Uterus (tissue), 4 donors: ENCODE measurements around the gene PCSK2. TPM values are rescaled to one million over a fixed set of nuclear protein-coding genes. Genes with fewer than 3 reads are reported as not detected.

Experiments used
- DNase-seq, 2 donors: peaks; one replicate each; pipeline ENCODE4 v3.0.0-alpha.2; 2019 to 2020
- H3K27ac ChIP-seq, 2 donors: fragments of 200-600 bp; sonication (generic); 1 replicate in 1 of 2; 2 replicates in 1 of 2; pipeline ENCODE4 v1.5.1; 2016 to 2018
- H3K27me3 ChIP-seq, 2 donors: fragments of 200-600 bp; sonication (generic); one replicate each; pipeline ENCODE4 v1.5.1; 2018 to 2019; ENCODE audit warnings: control low read depth in 1 of 2
- H3K36me3 ChIP-seq, 2 donors: fragments of 200-600 bp; sonication (generic); one replicate each; pipeline ENCODE4 v1.5.1; 2019; ENCODE audit warnings: control low read depth in 1 of 2
- H3K4me1 ChIP-seq, 2 donors: fragments of 200-600 bp; sonication (generic); one replicate each; pipeline ENCODE4 v1.5.1; 2018 to 2019; ENCODE audit warnings: control low read depth in 1 of 2
- H3K4me3 ChIP-seq, 2 donors: fragments of 200-600 bp; sonication (generic); 1 replicate in 1 of 2; 2 replicates in 1 of 2; pipeline ENCODE4 v1.5.1; 2018 to 2019; ENCODE audit warnings: mild to moderate bottlenecking in 1 of 2
- H3K9me3 ChIP-seq, 2 donors: fragments of 200-600 bp; sonication (generic); one replicate each; pipeline ENCODE4 v1.5.1; 2019; ENCODE audit warnings: control low read depth in 1 of 2
- CTCF ChIP-seq, 4 experiments: fragments of 200-600 bp in 2 of 4; fragments of 450-650 bp in 2 of 4; sonication (generic) in 2 of 4; IDR thresholded peaks; one replicate each; pipeline ENCODE4 v1.5.1; 2016 to 2019; ENCODE audit warnings: antibody characterized with exemption in 4 of 4, mild to moderate bottlenecking in 2 of 4, moderate library complexity in 1 of 4
- POLR2A ChIP-seq, 2 donors: fragments of 450-650 bp; IDR thresholded peaks; one replicate each; pipeline ENCODE4 v1.6.1; 2016; ENCODE audit warnings: antibody characterized with exemption in 2 of 2, mild to moderate bottlenecking in 1 of 2, moderate library complexity in 1 of 2
- intact Hi-C: fragments of 100-400 bp; cut with DNase I; formaldehyde crosslinking; loops from one replicate; pipeline ENCODE4 v1.15.1; 2023; ENCODE audit warnings: low total_unique reads
- total RNA-seq, 4 donors: library from RNA; depleted of rRNA in 3 of 4; stranded (reverse); fragments of >200 nt in 3 of 4; gene quantifications; one replicate each; pipeline versions ENCODE4 v1.1.0 to v1.2.4, GENCODE V29; 2014 to 2023
- donor health status: DM: yes; HTN: yes; CAD: no.

Gene PCSK2
- total RNA-seq, 4 donors from 2014 or later, result 0.37 to 1.6 TPM; not detected in 2

- no peak overlapping the region for H3K27ac ChIP-seq
- DNase-seq, result no peak
- intact Hi-C loops, result no loop called here
- H3K9me3 ChIP-seq, result no peaks in the 10 kb centered on the region
- no peaks in the 10 kb centered on the region for H3K27me3 ChIP-seq
- H3K36me3 ChIP-seq, result no peaks in the 10 kb centered on the region
- TF ChIP-seq POLR2A (IDR thresholded peaks at IDR 0.05) (no peak), CTCF (IDR thresholded peaks at IDR 0.05) (no peak)
- no peak overlapping the region for H3K4me3 ChIP-seq
- no peaks in the 10 kb centered on the region for H3K4me1 ChIP-seq
These were observed 117.0 kb downstream of the PCSK2 start for GRCh38 chr20:17343656-17344452.

DNA sequence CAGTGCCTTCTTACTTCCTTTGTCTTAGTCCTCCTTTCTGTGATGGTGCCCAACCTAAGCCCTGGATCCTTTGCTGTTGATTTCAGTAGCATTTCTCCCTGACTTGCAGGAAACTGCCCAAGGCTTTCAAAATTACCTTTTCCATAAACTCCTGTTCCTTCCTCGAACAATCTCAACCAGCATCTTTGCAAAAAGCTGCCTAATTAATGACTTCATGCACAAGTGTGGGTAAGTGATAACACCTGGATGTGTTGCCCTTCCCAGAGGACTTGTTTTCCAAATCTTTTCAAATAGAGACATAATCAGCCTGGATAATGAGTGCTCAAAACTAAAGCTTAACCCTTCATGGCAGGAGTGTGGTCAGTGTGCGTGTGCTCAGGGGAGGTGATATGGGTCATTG lies 118.0 kb downstream of the PCSK2 start:
- no peaks in the 10 kb centered on the region for H3K27me3 ChIP-seq
- H3K36me3 ChIP-seq, result no peaks in the 10 kb centered on the region
- DNase-seq, result no peak
- H3K9me3 ChIP-seq, result no peaks in the 10 kb centered on the region
- H3K27ac ChIP-seq, result no peak overlapping the region
- H3K4me1 ChIP-seq, result no peaks in the 10 kb centered on the region
- intact Hi-C loops, result no loop called here
- no peak for TF ChIP-seq CTCF (IDR thresholded peaks at IDR 0.05)
- no peak overlapping the region for H3K4me3 ChIP-seq

DNA sequence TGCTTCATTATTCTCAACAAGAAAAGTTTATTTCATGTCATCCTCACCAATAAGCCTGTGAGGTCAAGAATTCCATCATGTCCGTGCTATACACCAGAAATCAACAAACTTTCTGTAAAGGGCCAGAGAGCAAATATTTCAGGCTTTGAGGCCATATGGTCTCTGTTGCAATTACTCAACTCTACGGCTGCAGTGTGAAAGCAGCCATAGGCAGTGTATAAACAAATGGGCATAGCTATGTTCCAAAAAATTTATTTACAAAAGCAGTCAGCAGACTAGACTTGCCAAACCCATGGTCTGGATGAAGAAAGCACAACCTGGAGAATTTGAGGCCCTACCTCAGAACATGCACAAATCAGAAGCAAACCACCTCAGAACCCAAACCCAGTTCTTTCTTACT lies 118.5 kb downstream of the PCSK2 start:
- no peak overlapping the region for H3K4me3 ChIP-seq
- intact Hi-C loops, result no loop called here
- no peaks in the 10 kb centered on the region for H3K36me3 ChIP-seq
- no peaks in the 10 kb centered on the region for H3K27me3 ChIP-seq
- no peaks in the 10 kb centered on the region for H3K9me3 ChIP-seq
- no peak for TF ChIP-seq CTCF (IDR thresholded peaks at IDR 0.05)
- TF ChIP-seq POLR2A (IDR thresholded peaks at IDR 0.05), result no peak
- H3K27ac ChIP-seq, result no peak overlapping the region
- H3K4me1 ChIP-seq, result no peaks in the 10 kb centered on the region
- no peak for DNase-seq

GRCh38 chr20:17350321-17350720 lies 123.5 kb downstream of the PCSK2 start:
- DNase-seq, result no peak
- no peak for TF ChIP-seq POLR2A (IDR thresholded peaks at IDR 0.05)
- no peak for TF ChIP-seq CTCF (IDR thresholded peaks at IDR 0.05)
- Histone ChIP-seq H3K36me3 (no peaks in the 10 kb centered on the region), H3K27me3 (no peaks in the 10 kb centered on the region), H3K4me3 (no peak overlapping the region), H3K9me3 (no peaks in the 10 kb centered on the region), H3K4me1 (no peaks in the 10 kb centered on the region), H3K27ac (no peak overlapping the region)
- intact Hi-C loops, result no loop called here

DNA sequence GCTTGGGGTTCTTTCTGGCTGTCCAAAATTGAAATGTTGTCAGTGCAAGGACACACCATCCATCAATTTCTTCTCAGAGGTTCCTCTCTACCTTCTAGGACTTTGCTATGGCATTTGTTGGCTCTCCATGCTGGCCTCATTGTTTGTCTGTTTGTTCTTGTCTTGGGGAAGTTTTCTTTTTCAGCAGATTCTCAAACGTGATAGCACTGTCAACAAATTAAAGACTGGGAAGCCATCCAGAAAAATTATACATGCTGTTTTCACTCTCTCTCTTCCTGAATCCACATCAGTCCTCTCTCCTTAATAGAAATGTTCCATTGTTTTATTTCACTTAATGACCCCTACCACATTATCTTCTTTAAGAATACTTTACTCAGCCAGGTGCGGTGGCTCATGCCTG lies 130.4 kb downstream of the PCSK2 start:
- no peak for DNase-seq
- H3K36me3 ChIP-seq, result no peaks in the 10 kb centered on the region
- H3K9me3 ChIP-seq, result no peaks in the 10 kb centered on the region
- intact Hi-C loops, result no loop called here
- no peaks in the 10 kb centered on the region for H3K4me1 ChIP-seq
- H3K4me3 ChIP-seq, result no peak overlapping the region
- no peak overlapping the region for H3K27ac ChIP-seq
- no peak for TF ChIP-seq POLR2A (IDR thresholded peaks at IDR 0.05)
- TF ChIP-seq CTCF (IDR thresholded peaks at IDR 0.05), result no peak
- no peaks in the 10 kb centered on the region for H3K27me3 ChIP-seq
